Gastroesophageal sphincter (tissue), 4 donors: ENCODE data around the gene GAGE13. TPM values are rescaled to one million over a fixed set of nuclear protein-coding genes. Genes with fewer than 3 reads are reported as not detected.
"Not testable (repeated sequence)": the region's sequence is repeated elsewhere in the genome, so short reads cannot be mapped to it uniquely, and the experiment has no call there.

Experiments
- ATAC-seq: fragments of 150-250 bp; one replicate; pipeline ENCODE4 v1.9.1; 2016; ENCODE audit warnings: mild to moderate bottlenecking, moderate library complexity
- H3K27ac ChIP-seq, 4 donors: fragments of 200-600 bp; sonication (generic) in 3 of 4; 1 replicate in 3 of 4; 2 replicates in 1 of 4; pipeline ENCODE4 v1.5.1; 2016 to 2019
- H3K27me3 ChIP-seq: fragments of 200-600 bp; sonication (generic); one replicate; pipeline ENCODE4 v1.5.1; 2019
- H3K36me3 ChIP-seq, 2 donors: fragments of 200-600 bp; sonication (generic); one replicate each; pipeline ENCODE4 v1.5.1; 2019; ENCODE audit warnings: control low read depth in 1 of 2
- H3K4me1 ChIP-seq, 3 donors: fragments of 200-600 bp; sonication (generic); 1 replicate in 2 of 3; 2 replicates in 1 of 3; pipeline ENCODE4 v1.5.1; 2016 to 2019; ENCODE audit warnings: control low read depth in 2 of 3
- H3K4me3 ChIP-seq, 2 donors: fragments of 200-600 bp; sonication (generic); one replicate each; pipeline ENCODE4 v1.5.1; 2019; ENCODE audit warnings: mild to moderate bottlenecking in 1 of 2, moderate library complexity in 1 of 2
- H3K9me3 ChIP-seq, 3 donors: fragments of 200-600 bp; sonication (generic); one replicate each; pipeline ENCODE4 v1.5.1; 2017 to 2019; ENCODE audit warnings: control low read depth in 2 of 3
- CTCF ChIP-seq, 4 experiments: fragments of 200-600 bp in 2 of 4; fragments of 450-650 bp in 2 of 4; sonication (generic) in 1 of 4; IDR thresholded peaks; one replicate each; pipeline ENCODE4 v1.5.1; 2017 to 2019; ENCODE audit warnings: antibody characterized with exemption in 4 of 4, mild to moderate bottlenecking in 2 of 4, moderate library complexity in 2 of 4
- EP300 ChIP-seq: sonication (generic); formaldehyde crosslinking; IDR thresholded peaks from one replicate; pipeline ENCODE4 v1.6.1; 2017; ENCODE audit warnings: antibody characterized with exemption, mild to moderate bottlenecking
- POLR2A ChIP-seq, 2 donors: fragments of 450-650 bp; IDR thresholded peaks; one replicate each; pipeline ENCODE4 v1.6.1; 2017; ENCODE audit warnings: antibody characterized with exemption in 2 of 2, mild to moderate bottlenecking in 2 of 2, moderate library complexity in 1 of 2
- POLR2AphosphoS5 ChIP-seq: sonication (generic); formaldehyde crosslinking; IDR thresholded peaks from one replicate; pipeline ENCODE4 v1.6.1; 2017; ENCODE audit warnings: antibody characterized with exemption
- WGBS, 2 donors: methylation state at CpG; one replicate each; pipeline ENCODE4 v1.1.5; 2018; ENCODE audit warnings: low coverage in 1 of 2; 5-methylcytosine and 5-hydroxymethylcytosine counted together
- total RNA-seq, 4 donors: library from RNA; depleted of rRNA; stranded (reverse); fragments of >200 nt; gene quantifications; one replicate each; pipeline ENCODE4 v1.1.0, GENCODE V29; 2016

GAGE13 gene, protein sequence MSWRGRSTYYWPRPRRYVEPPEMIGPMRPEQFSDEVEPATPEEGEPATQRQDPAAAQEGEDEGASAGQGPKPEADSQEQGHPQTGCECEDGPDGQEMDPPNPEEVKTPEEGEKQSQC
- not detected for total RNA-seq

GRCh38 chrX:49331282-49331681 is at the start of gene GAGE13:
GAGE13 (plus strand) TSS chrX:49331582; CDS start chrX:49332738, 1,156 bp downstream.
- ATAC-seq, H3K27me3 ChIP-seq, H3K4me1 ChIP-seq, H3K36me3 ChIP-seq, H3K4me3 ChIP-seq, H3K27ac ChIP-seq, H3K9me3 ChIP-seq: not testable (repeated sequence)
- WGBS, 2 donors: no CpG with 5 or more reads among the region's 16 CpGs

DNA sequence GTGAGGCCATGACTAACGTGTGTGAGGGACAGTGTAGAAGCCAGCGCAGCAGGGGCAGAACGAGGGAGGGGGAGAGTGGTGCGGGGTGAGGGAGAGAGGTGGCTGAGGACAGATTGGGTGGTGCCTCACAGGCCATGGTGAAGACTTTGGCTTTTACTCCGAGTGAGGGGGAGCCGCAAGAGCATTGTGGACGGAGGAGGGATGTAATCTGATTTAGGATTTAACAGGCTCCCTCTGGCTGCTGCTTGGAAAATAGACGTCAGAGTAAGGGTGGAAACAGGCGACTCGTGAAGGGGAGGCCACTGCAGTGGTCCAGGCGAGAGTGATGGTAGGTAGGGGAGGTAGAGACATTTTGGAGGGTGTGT is 48.8 kb upstream of the GAGE13 start:
- Histone ChIP-seq H3K36me3 (peaks cover 0 to 9% of the 10 kb centered on the region in 2 donors), H3K9me3 (no peaks in the 10 kb centered on the region), H3K4me1 (no peaks in the 10 kb centered on the region), H3K27me3 (no peaks in the 10 kb centered on the region), H3K4me3 (no peak overlapping the region), H3K27ac (no peak overlapping the region)
- ATAC-seq: peak; percentile 43
- peak in 2 of 4 experiments; percentile 4 to 49 for TF ChIP-seq CTCF (IDR thresholded peaks at IDR 0.05)
- no peak for TF ChIP-seq POLR2AphosphoS5
- WGBS, 2 donors: 9 to 18% methylated on average over 7 to 9 of the region's 11 CpGs

- Histone ChIP-seq H3K27ac (no peak overlapping the region), H3K4me3 (no peak overlapping the region), H3K36me3 (peaks cover 0 to 9% of the 10 kb centered on the region in 2 donors), H3K27me3 (no peaks in the 10 kb centered on the region), H3K4me1 (no peaks in the 10 kb centered on the region), H3K9me3 (no peaks in the 10 kb centered on the region)
- TF ChIP-seq POLR2A (IDR thresholded peaks at IDR 0.05) (no peak), EP300 (no peak), CTCF (IDR thresholded peaks at IDR 0.05) (no peak), POLR2AphosphoS5 (no peak)
- no peak for ATAC-seq
- WGBS, 2 donors: 56 to 86% methylated on average over 1 of the region's 3 CpGs
These were observed 47.2 kb upstream of the GAGE13 start for GRCh38 chrX:49284212-49284611.

DNA sequence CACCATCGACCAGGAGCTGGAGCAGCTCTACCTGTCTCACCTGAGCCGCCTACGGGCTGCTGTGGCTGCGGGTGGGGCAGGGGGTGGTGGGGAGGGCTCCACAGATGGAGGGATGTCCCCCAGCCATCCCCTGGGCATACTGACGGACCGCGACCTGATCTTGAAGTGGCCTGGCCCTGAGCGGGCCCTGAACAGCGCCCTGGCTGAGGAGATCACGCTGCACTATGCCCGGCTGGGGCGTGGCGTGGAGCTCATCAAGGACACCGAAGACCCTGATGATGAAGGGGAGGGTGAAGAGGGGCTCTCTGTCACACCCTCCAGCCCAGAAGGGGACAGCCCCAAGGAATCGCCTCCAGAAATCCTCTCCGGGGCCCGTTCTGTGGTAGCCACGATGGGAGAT is 45.2 kb upstream of the GAGE13 start:
- WGBS, 2 donors: 98% methylated on average over 6 of the region's 18 CpGs; no CpG with 5 or more reads in 1 of the 2 donors
- no peak for ATAC-seq
- peaks cover 0 to 9% of the 10 kb centered on the region in 2 donors for H3K36me3 ChIP-seq
- no peaks in the 10 kb centered on the region for H3K4me1 ChIP-seq
- no peak overlapping the region for H3K4me3 ChIP-seq
- no peaks in the 10 kb centered on the region for H3K27me3 ChIP-seq
- no peaks in the 10 kb centered on the region for H3K9me3 ChIP-seq
- TF ChIP-seq POLR2AphosphoS5: no peak
- TF ChIP-seq EP300: no peak
- no peak for TF ChIP-seq CTCF (IDR thresholded peaks at IDR 0.05)
- no peak overlapping the region for H3K27ac ChIP-seq

GRCh38 chrX:49286581-49286980 is 44.8 kb upstream of the GAGE13 start:
- Histone ChIP-seq H3K27ac (no peak overlapping the region), H3K4me1 (no peaks in the 10 kb centered on the region), H3K9me3 (no peaks in the 10 kb centered on the region), H3K27me3 (no peaks in the 10 kb centered on the region), H3K4me3 (no peak overlapping the region), H3K36me3 (peaks cover 0 to 9% of the 10 kb centered on the region in 2 donors)
- ATAC-seq: no peak
- no CpG with 5 or more reads among the region's 4 CpGs for WGBS, 2 donors
- TF ChIP-seq CTCF (IDR thresholded peaks at IDR 0.05) (no peak), POLR2AphosphoS5 (no peak), POLR2A (IDR thresholded peaks at IDR 0.05) (no peak), EP300 (no peak)
